GM10266 (cell line): ENCODE measurements around the gene ADAMTS2.

Experiments used
- DNase-seq: peaks from one replicate; pipeline ENCODE4 v3.0.0; 2012; ENCODE audit errors: extremely low spot score
- TF ChIP-seq, protein P1 (sequence below): IDR thresholded peaks from 2 replicates; pipeline ENCODE4 v1.5.1; 2012; ENCODE audit warnings: mild to moderate bottlenecking, low read depth; ENCODE audit not compliant: control insufficient read depth, insufficient read depth; ENCODE audit errors: missing control alignments

ADAMTS2 gene

GRCh38 chr5:179237770-179238627 lies 107.3 kb downstream of the ADAMTS2 start:
- TF ChIP-seq, protein P1, sequence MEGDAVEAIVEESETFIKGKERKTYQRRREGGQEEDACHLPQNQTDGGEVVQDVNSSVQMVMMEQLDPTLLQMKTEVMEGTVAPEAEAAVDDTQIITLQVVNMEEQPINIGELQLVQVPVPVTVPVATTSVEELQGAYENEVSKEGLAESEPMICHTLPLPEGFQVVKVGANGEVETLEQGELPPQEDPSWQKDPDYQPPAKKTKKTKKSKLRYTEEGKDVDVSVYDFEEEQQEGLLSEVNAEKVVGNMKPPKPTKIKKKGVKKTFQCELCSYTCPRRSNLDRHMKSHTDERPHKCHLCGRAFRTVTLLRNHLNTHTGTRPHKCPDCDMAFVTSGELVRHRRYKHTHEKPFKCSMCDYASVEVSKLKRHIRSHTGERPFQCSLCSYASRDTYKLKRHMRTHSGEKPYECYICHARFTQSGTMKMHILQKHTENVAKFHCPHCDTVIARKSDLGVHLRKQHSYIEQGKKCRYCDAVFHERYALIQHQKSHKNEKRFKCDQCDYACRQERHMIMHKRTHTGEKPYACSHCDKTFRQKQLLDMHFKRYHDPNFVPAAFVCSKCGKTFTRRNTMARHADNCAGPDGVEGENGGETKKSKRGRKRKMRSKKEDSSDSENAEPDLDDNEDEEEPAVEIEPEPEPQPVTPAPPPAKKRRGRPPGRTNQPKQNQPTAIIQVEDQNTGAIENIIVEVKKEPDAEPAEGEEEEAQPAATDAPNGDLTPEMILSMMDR, result no peak
- DNase-seq, result no peak

DNA sequence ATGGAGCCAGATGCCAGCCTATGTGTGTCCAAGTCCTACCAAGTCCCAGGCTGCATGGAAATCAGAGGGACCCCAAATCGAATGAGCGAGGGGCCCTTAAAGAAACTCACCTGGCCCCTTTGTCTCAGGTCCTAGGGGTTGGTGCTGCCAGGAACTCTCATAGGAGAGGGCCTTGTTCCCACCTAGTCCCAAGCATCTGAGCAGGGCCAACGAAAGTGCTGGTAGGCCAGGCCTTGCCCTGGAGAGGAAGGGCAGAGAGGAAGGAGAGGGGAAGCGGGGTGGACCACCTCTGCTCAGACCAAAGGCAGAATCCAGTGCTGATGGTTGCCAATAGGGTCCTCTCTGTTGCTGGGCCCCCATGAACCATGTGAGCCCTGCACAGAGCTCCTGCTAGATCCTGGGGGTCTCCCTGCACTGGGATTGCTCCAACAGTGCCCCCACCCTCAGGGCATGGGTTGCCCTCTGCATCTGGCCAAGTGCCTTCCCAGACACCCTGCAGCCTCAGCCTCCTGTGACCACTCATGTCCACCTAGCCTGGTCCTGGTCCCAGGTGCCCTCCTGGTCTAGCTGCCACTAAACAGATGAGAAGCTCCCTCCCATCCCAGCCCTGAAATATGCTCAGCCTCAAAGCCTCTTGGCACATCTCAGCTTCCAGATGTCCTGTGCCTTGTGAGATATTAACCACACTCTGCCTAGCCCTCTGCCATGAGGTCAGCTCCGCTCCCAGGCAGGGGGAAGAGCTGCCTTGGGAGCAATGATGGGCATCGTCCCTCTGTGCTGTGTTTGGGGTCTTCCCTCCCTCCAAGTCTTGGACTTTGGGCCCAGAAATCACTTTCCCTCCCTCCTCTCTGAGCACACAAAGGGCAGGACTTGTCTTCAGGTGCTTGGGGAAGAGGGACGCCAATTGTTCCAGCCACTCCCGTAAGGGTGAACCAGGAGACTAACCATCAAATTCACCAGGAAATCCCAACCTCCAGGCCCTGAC lies 109.6 kb downstream of the ADAMTS2 start:
- DNase-seq, result no peak
- TF ChIP-seq, protein P1, result no peak

DNA sequence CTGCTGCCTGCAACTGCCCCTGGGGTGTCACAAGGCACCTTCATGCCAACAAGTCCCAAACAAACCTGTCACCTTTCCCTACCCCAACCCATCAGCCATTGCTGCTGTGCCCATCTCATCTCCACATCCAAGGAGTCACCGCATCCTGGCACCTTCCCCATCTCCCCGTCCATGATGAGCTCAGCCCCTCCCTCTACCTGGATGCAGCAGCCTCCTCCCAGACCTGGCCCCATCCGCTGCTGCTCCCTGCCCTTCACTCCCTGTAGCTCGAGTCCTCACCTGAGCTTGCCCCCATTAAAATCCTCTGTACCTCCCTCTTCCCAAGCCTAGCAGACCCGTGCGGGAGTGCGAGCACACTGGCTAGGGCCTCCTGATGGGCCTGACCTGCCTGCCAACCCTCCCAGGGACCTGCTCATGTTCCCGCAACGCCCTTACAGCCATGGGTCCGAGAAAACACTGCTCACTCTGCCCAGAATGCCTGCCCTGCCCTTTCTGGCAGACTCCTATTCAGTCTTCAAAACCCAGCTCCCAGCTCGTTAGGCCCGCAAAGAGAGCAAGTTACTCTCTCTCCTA lies 110.6 kb downstream of the ADAMTS2 start:
- TF ChIP-seq, protein P1, result no peak
- DNase-seq, result no peak

GRCh38 chr5:179233909-179234562 lies 111.2 kb downstream of the ADAMTS2 start:
- no peak for DNase-seq
- TF ChIP-seq, protein P1, result no peak

GRCh38 chr5:179232091-179232735 lies 113.0 kb downstream of the ADAMTS2 start:
- no peak for DNase-seq
- TF ChIP-seq, protein P1, result no peak

DNA sequence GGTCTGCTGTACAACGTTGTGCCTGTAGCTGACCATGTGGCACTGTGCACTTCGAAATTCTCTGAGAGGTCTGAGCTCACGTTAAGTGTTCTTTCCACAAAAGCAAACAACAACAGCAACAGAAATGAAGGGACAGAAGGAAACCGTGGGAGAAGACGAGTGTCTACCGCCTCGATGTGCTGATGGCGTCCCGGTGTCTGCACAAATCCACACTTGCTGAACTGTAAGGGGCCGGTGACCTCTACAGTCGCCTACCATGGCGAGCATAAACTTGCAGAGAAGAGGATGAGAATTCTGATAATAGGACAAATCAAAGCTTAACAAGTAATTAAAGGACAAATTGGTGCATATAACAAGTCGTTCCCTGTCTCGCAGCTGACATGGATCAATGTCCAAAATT lies 114.0 kb downstream of the ADAMTS2 start:
- TF ChIP-seq, protein P1, result no peak
- DNase-seq, result no peak
